Endothelial cell of umbilical vein (primary cell): ENCODE measurements around the gene TPGS2.

Source experiments
- CTCF ChIP-seq, 2 donors: IDR thresholded peaks; 1 replicate in 1 of 2; 2 replicates in 1 of 2; pipeline ENCODE4 v1.5.1; 2011; ENCODE audit warnings: low read length in 2 of 2, mild to moderate bottlenecking in 2 of 2, moderate library complexity in 2 of 2, control low read depth in 1 of 2, inconsistent platforms in 1 of 2, low read depth in 1 of 2; ENCODE audit not compliant: insufficient read depth in 1 of 2; ENCODE audit errors: extremely low read depth in 1 of 2
- EZH2 ChIP-seq: IDR thresholded peaks from 2 replicates; pipeline ENCODE4 v1.6.1; 2012; ENCODE audit warnings: borderline replicate concordance, low read depth, mild to moderate bottlenecking, moderate library complexity, low read length, inconsistent platforms; ENCODE audit not compliant: severe bottlenecking
- MAX ChIP-seq: IDR thresholded peaks from 2 replicates; pipeline ENCODE4 v1.6.1; 2011; ENCODE audit not compliant: insufficient read depth, insufficient read length
- POLR2A ChIP-seq: IDR thresholded peaks from 2 replicates; pipeline ENCODE4 v1.6.1; 2012; ENCODE audit warnings: low read depth, mild to moderate bottlenecking, control low read depth, low read length
- POLR2AphosphoS5 ChIP-seq: IDR thresholded peaks from 2 replicates; pipeline ENCODE4 v1.6.1; 2012; ENCODE audit warnings: low read depth, mild to moderate bottlenecking, control low read depth, low read length, moderate library complexity; ENCODE audit not compliant: insufficient read depth

GRCh38 chr18:36759167-36759776 is 69.5 kb downstream of the TPGS2 start:
- no peak for TF ChIP-seq CTCF (IDR thresholded peaks at IDR 0.05; ENCODE audit: extremely low read depth in 1 of 2, insufficient read depth in 1 of 2, low read depth in 1 of 2, low read length in 2 of 2)
- no peak for TF ChIP-seq POLR2A
- TF ChIP-seq POLR2AphosphoS5 = no peak
- no peak for TF ChIP-seq MAX
- TF ChIP-seq EZH2 = no peak
